ENCODE data around the gene ZNF699.

The ZNF699 gene

GRCh38 chr19:9309139-9309973 is at the start of gene ZNF699:
Gene ZNF699, minus strand, starts transcription at chr19:9309838. Its CDS starts 4,719 bp downstream, at chr19:9305119.
- no peak for TF ChIP-seq ZFX (IDR thresholded peaks at IDR 0.05)
- TF ChIP-seq, protein P1, sequence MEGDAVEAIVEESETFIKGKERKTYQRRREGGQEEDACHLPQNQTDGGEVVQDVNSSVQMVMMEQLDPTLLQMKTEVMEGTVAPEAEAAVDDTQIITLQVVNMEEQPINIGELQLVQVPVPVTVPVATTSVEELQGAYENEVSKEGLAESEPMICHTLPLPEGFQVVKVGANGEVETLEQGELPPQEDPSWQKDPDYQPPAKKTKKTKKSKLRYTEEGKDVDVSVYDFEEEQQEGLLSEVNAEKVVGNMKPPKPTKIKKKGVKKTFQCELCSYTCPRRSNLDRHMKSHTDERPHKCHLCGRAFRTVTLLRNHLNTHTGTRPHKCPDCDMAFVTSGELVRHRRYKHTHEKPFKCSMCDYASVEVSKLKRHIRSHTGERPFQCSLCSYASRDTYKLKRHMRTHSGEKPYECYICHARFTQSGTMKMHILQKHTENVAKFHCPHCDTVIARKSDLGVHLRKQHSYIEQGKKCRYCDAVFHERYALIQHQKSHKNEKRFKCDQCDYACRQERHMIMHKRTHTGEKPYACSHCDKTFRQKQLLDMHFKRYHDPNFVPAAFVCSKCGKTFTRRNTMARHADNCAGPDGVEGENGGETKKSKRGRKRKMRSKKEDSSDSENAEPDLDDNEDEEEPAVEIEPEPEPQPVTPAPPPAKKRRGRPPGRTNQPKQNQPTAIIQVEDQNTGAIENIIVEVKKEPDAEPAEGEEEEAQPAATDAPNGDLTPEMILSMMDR (conservative IDR thresholded peaks at IDR 0.05), result no peak
- peak within 1 kb of the TSS; percentile 78 for H3K27ac ChIP-seq

DNA sequence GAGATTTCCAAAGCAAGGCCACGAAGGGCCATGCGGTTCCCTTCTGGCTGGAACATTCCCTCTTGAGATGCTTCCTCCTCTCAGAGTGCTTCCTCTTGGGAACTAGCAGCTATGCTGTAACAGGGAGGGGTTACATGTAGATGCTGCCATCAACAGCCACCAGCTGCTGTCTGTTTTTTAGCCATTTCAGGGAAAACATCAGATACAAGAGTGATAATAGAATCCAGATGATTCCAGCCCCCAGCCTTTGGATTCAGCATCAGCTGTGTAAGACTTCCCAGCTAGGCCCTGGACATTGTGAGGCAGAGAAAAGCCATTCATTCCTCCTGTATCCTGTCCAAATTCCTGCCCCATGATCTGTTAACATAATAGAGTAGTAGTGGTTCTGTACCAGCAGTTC is 45.0 kb upstream of the ZNF699 start:
- TF ChIP-seq, protein P1 (conservative IDR thresholded peaks at IDR 0.05), result no peak
- no peak for TF ChIP-seq ZFX (IDR thresholded peaks at IDR 0.05)
- no peak overlapping the region for H3K27ac ChIP-seq

- TF ChIP-seq, protein P1 (conservative IDR thresholded peaks at IDR 0.05), result no peak
- no peak for TF ChIP-seq ZFX (IDR thresholded peaks at IDR 0.05)
- no peak overlapping the region for H3K27ac ChIP-seq
These were observed 43.4 kb upstream of the ZNF699 start for GRCh38 chr19:9353011-9353410.

DNA sequence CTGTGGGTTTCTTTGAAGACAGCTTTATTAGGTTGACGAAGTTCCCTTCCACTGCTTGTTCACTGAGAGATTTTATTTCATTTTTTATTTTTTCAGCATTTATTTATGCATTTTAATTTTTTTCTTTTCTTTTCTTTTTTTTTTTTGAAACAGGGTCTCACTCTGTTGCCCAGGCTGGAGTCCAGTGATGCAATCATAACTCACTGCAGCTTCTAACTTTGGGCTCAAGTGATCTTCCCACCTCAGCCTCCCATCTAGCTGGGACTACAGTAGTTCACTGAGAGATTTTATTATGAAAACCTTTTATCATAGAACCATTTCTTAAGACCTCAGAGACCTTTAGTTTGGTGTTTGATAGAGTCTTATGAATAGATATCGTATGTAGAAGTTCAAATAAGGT is 42.9 kb upstream of the ZNF699 start:
- H3K27ac ChIP-seq, result no peak overlapping the region
- no peak for TF ChIP-seq ZFX (IDR thresholded peaks at IDR 0.05)
- TF ChIP-seq, protein P1 (conservative IDR thresholded peaks at IDR 0.05), result no peak

DNA sequence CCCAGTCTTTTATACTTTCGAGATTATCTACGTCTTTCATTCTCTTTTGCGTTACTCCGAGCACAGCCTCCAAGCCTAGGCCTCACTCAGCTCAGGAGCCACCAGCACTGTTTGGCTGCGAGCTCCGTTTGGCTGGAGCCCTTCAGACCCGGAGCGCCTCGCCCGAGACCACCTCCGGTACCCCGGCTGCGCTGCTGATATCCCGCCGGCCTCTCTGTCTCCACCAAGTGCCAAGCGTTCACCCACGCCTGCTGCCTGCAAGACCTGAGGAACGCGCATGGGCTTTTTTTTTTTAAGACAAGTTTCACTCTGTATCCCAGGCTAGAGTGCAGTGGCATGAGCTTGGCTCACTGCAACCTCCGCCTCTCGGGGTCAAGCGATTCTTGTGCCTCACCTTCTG is 39.0 kb upstream of the ZNF699 start:
- no peak for TF ChIP-seq ZFX (IDR thresholded peaks at IDR 0.05)
- TF ChIP-seq, protein P1 (conservative IDR thresholded peaks at IDR 0.05), result no peak
- no peak overlapping the region for H3K27ac ChIP-seq

GRCh38 chr19:9348253-9348652 is 38.6 kb upstream of the ZNF699 start:
- no peak overlapping the region for H3K27ac ChIP-seq
- TF ChIP-seq, protein P1 (conservative IDR thresholded peaks at IDR 0.05), result no peak
- no peak for TF ChIP-seq ZFX (IDR thresholded peaks at IDR 0.05)

- TF ChIP-seq, protein P1 (conservative IDR thresholded peaks at IDR 0.05), result no peak
- no peak for TF ChIP-seq ZFX (IDR thresholded peaks at IDR 0.05)
- H3K27ac ChIP-seq, result no peak overlapping the region
These were observed 35.4 kb upstream of the ZNF699 start for GRCh38 chr19:9345005-9345404.

Measured in C4-2B (cell line).